Neural progenitor cell (in vitro differentiated cells): ENCODE results near the gene SLC36A2. TPM values are rescaled to one million over a fixed set of nuclear protein-coding genes. Genes with fewer than 3 reads are reported as not detected.

Experiments used
- DNase-seq: peaks from one replicate; pipeline ENCODE4 v3.0.0-alpha.2; 2016; ENCODE audit warnings: low spot score
- H2AFZ ChIP-seq: fragments of 200-600 bp; sonication (generic); replicated peaks from 2 replicates; pipeline ENCODE4 v1.6.1; 2016; ENCODE audit warnings: antibody characterized with exemption
- H3F3A ChIP-seq: fragments of 200-600 bp; sonication (generic); 2 replicates; pipeline ENCODE4 v1.6.1; 2016; ENCODE audit warnings: antibody characterized with exemption, low read depth
- H3K27ac ChIP-seq: fragments of 200-600 bp; sonication (generic); 2 replicates; pipeline ENCODE4 v1.5.1; 2016; ENCODE audit warnings: mild to moderate bottlenecking
- H3K27me3 ChIP-seq: fragments of 200-600 bp; sonication (generic); 2 replicates; pipeline ENCODE4 v1.6.1; 2016; ENCODE audit warnings: mild to moderate bottlenecking, moderate library complexity
- H3K36me3 ChIP-seq: fragments of 200-600 bp; sonication (generic); 2 replicates; pipeline ENCODE4 v1.5.1; 2016
- H3K4me1 ChIP-seq: fragments of 200-600 bp; sonication (generic); 2 replicates; pipeline ENCODE4 v1.6.1; 2016; ENCODE audit warnings: mixed run types
- H3K4me2 ChIP-seq: fragments of 200-600 bp; sonication (generic); 2 replicates; pipeline ENCODE4 v1.6.1; 2016
- H3K4me3 ChIP-seq: fragments of 200-600 bp; sonication (generic); 2 replicates; pipeline ENCODE4 v1.5.1; 2016
- H3K79me2 ChIP-seq: fragments of 200-600 bp; sonication (generic); 2 replicates; pipeline ENCODE4 v1.6.1; 2016; ENCODE audit warnings: low read depth
- H3K9ac ChIP-seq: fragments of 200-600 bp; sonication (generic); 2 replicates; pipeline ENCODE4 v1.6.1; 2016
- H3K9me3 ChIP-seq: fragments of 200-600 bp; sonication (generic); 2 replicates; pipeline ENCODE4 v1.5.1; 2016; ENCODE audit warnings: low read depth
- H4K20me1 ChIP-seq: fragments of 200-600 bp; sonication (generic); 2 replicates; pipeline ENCODE4 v1.6.1; 2016; ENCODE audit warnings: low read depth
- H3K27ac Mint-ChIP-seq: 3 replicates; pipeline ENCODE4 v1.8.0; 2021; ENCODE audit warnings: mixed read lengths
- H3K27me3 Mint-ChIP-seq: 2 replicates; pipeline ENCODE4 v1.8.0; 2022; ENCODE audit warnings: low read depth, mild to moderate bottlenecking, inconsistent platforms, moderate library complexity, mixed read lengths; ENCODE audit not compliant: insufficient read depth
- H3K36me3 Mint-ChIP-seq: 3 replicates; pipeline ENCODE4 v1.8.0; 2021; ENCODE audit warnings: mixed read lengths
- H3K4me1 Mint-ChIP-seq: 3 replicates; pipeline ENCODE4 v1.8.0; 2021; ENCODE audit warnings: mixed read lengths
- H3K4me3 Mint-ChIP-seq: 3 replicates; pipeline ENCODE4 v1.8.0; 2021; ENCODE audit warnings: mild to moderate bottlenecking, moderate library complexity, mixed read lengths
- H3K9me3 Mint-ChIP-seq: 3 replicates; pipeline ENCODE4 v1.8.0; 2020; ENCODE audit warnings: mixed read lengths
- EZH2 ChIP-seq: fragments of 200-600 bp; sonication (generic); IDR thresholded peaks from 2 replicates; pipeline ENCODE4 v1.6.1; 2017; ENCODE audit warnings: antibody characterized with exemption, mild to moderate bottlenecking, moderate library complexity
- EZH2phosphoT487 ChIP-seq: fragments of 200-600 bp; sonication (generic); IDR thresholded peaks from 2 replicates; pipeline ENCODE4 v1.6.1; 2017; ENCODE audit warnings: antibody characterized with exemption
- total RNA-seq: library from RNA; depleted of rRNA; stranded (reverse); fragments of >200 nt; gene quantifications from 2 replicates; pipeline ENCODE4 v1.2.3, GENCODE V29; 2015; ENCODE audit warnings: low replicate concordance
- TF ChIP-seq, protein P1 (sequence below): fragments of 200-600 bp; sonication (generic); IDR thresholded peaks from 2 replicates; pipeline ENCODE4 v1.5.1; 2017; ENCODE audit warnings: antibody characterized with exemption, mild to moderate bottlenecking

The SLC36A2 gene
- total RNA-seq, 1 donor from 2014 or later = not detected

- no peak within 1 kb of the TSS for H3K27ac Mint-ChIP-seq
Measured at GRCh38 chr5:151303666-151304065, 43.7 kb downstream of the SLC36A2 start, which contains the start of gene SLC36A3. SLC36A3 (minus strand) TSS chr5:151303766; CDS start chr5:151303354, 412 bp downstream.

GRCh38 chr5:151298063-151298855, 49.1 kb downstream of the SLC36A2 start:
- Histone ChIP-seq H3K4me3 (no peak overlapping the region), H2AFZ (peak overlapping the region; percentile 28), H3K4me1 (peaks cover 7% of the 10 kb centered on the region), H4K20me1 (no peaks in the 10 kb centered on the region), H3K27me3 (no peaks in the 10 kb centered on the region), H3K36me3 (no peaks in the 10 kb centered on the region), H3K4me2 (no peak overlapping the region), H3K27ac (no peak overlapping the region), H3K79me2 (no peaks in the 10 kb centered on the region), H3F3A (no peaks in the 10 kb centered on the region), H3K9ac (no peak overlapping the region), H3K9me3 (no peaks in the 10 kb centered on the region)
- H3K9me3 Mint-ChIP-seq = no peaks in the 10 kb centered on the region
- peaks cover 9% of the 10 kb centered on the region for H3K27me3 Mint-ChIP-seq
- peak; percentile 55 for DNase-seq
- H3K4me1 Mint-ChIP-seq = peaks cover 14% of the 10 kb centered on the region
- H3K27ac Mint-ChIP-seq = no peak overlapping the region
- no peak overlapping the region for H3K4me3 Mint-ChIP-seq
- TF ChIP-seq, protein P1, sequence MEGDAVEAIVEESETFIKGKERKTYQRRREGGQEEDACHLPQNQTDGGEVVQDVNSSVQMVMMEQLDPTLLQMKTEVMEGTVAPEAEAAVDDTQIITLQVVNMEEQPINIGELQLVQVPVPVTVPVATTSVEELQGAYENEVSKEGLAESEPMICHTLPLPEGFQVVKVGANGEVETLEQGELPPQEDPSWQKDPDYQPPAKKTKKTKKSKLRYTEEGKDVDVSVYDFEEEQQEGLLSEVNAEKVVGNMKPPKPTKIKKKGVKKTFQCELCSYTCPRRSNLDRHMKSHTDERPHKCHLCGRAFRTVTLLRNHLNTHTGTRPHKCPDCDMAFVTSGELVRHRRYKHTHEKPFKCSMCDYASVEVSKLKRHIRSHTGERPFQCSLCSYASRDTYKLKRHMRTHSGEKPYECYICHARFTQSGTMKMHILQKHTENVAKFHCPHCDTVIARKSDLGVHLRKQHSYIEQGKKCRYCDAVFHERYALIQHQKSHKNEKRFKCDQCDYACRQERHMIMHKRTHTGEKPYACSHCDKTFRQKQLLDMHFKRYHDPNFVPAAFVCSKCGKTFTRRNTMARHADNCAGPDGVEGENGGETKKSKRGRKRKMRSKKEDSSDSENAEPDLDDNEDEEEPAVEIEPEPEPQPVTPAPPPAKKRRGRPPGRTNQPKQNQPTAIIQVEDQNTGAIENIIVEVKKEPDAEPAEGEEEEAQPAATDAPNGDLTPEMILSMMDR = peak; percentile 49
- TF ChIP-seq EZH2 = no peak
- no peaks in the 10 kb centered on the region for H3K36me3 Mint-ChIP-seq

More at GRCh38 chr5:151303666-151304065, 43.7 kb downstream of the SLC36A2 start, which contains the start of gene SLC36A3:
- Mint-ChIP-seq H3K27me3 (peaks cover 10% of the 10 kb centered on the region), H3K4me1 (no peaks in the 10 kb centered on the region), H3K36me3 (no peaks in the 10 kb centered on the region), H3K9me3 (no peaks in the 10 kb centered on the region), H3K4me3 (no peak within 1 kb of the TSS)
- no peaks in the 10 kb centered on the region for H3K27me3 ChIP-seq
- no peak for DNase-seq
- TF ChIP-seq, protein P1 = no peak
- no peak for TF ChIP-seq EZH2
- no peak for TF ChIP-seq EZH2phosphoT487
- no peaks in the 10 kb centered on the region for H3K9me3 ChIP-seq
- no peak within 1 kb of the TSS for H3K4me3 ChIP-seq
- no peaks in the 10 kb centered on the region for H3F3A ChIP-seq
- no peaks in the 10 kb centered on the region for H4K20me1 ChIP-seq
- no peaks in the 10 kb centered on the region for H3K79me2 ChIP-seq
- no peak within 1 kb of the TSS for H3K4me2 ChIP-seq
- H3K27ac ChIP-seq = no peak within 1 kb of the TSS
- H3K9ac ChIP-seq = no peak within 1 kb of the TSS
- H3K4me1 ChIP-seq = peaks cover 7% of the 10 kb centered on the region
- no peaks in the 10 kb centered on the region for H3K36me3 ChIP-seq
- H2AFZ ChIP-seq = peak within 1 kb of the TSS; percentile 76

DNA sequence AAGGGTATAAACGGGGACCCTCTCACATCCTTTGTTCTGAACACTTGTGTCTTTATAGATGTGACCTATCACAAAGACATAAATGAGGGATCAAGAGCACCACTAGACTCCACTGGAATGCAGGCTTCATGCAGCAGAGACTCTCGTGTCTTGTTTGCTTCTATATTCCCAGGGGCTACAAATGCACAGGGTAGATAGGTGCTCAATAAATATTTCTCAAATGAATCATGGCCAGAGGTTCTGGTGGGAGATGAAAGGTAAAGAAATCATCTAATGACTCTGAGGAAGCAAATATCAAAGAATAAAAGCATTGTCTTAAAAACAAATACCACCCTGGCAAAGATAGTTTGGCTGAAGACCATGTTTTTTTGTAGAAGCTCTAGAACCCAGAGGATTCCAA, 50.4 kb downstream of the SLC36A2 start:
- peaks cover 12% of the 10 kb centered on the region for H3K27me3 Mint-ChIP-seq
- Histone ChIP-seq H3K4me3 (no peak overlapping the region), H3K9me3 (no peaks in the 10 kb centered on the region), H3K79me2 (no peaks in the 10 kb centered on the region), H3K4me2 (no peak overlapping the region), H3K36me3 (no peaks in the 10 kb centered on the region), H3K9ac (no peak overlapping the region), H3F3A (no peaks in the 10 kb centered on the region), H3K4me1 (no peaks in the 10 kb centered on the region), H3K27me3 (no peaks in the 10 kb centered on the region), H2AFZ (no peak overlapping the region), H3K27ac (no peak overlapping the region), H4K20me1 (no peaks in the 10 kb centered on the region)
- H3K36me3 Mint-ChIP-seq = no peaks in the 10 kb centered on the region
- DNase-seq = no peak
- H3K4me1 Mint-ChIP-seq = peaks cover 14% of the 10 kb centered on the region
- TF ChIP-seq, protein P1 = no peak
- TF ChIP-seq EZH2phosphoT487 (no peak), EZH2 (no peak)
- no peaks in the 10 kb centered on the region for H3K9me3 Mint-ChIP-seq
- H3K4me3 Mint-ChIP-seq = no peak overlapping the region
- H3K27ac Mint-ChIP-seq = no peak overlapping the region
